Prostate gland (tissue), 2 donors: Measurements from ENCODE around the gene PHKG2.

Experiments used
- CTCF ChIP-seq, 4 experiments: fragments of 200-600 bp in 2 of 4; fragments of 450-650 bp in 2 of 4; sonication (generic) in 2 of 4; IDR thresholded peaks; 1 replicate in 3 of 4; 2 replicates in 1 of 4; pipeline ENCODE4 v1.5.1; 2016 to 2019; ENCODE audit warnings: antibody characterized with exemption in 4 of 4, mild to moderate bottlenecking in 2 of 4, moderate library complexity in 2 of 4
- POLR2A ChIP-seq: fragments of 450-650 bp; IDR thresholded peaks from one replicate; pipeline ENCODE4 v1.6.1; 2016; ENCODE audit warnings: antibody characterized with exemption, mild to moderate bottlenecking

- TF ChIP-seq CTCF (IDR thresholded peaks at IDR 0.05) (no peak), POLR2A (no peak)
Measured at GRCh38 chr16:30710971-30711370, 37.3 kb upstream of the PHKG2 start.
